Adrenal gland (tissue), 5 donors: ENCODE results near the gene IQGAP1.

Experiments used
- CTCF ChIP-seq, 6 experiments: fragments of 450-650 bp in 4 of 6; fragments of 200-600 bp in 2 of 6; sonication (generic) in 1 of 6; IDR thresholded peaks; 1 replicate in 5 of 6; 2 replicates in 1 of 6; pipeline versions ENCODE4 v1.5.1 to v1.8.0; 2016 to 2021; ENCODE audit warnings: antibody characterized with exemption in 6 of 6, mild to moderate bottlenecking in 2 of 6, moderate library complexity in 1 of 6
- POLR2A ChIP-seq, 2 donors: fragments of 450-650 bp; IDR thresholded peaks; one replicate each; pipeline ENCODE4 v1.6.1; 2017; ENCODE audit warnings: antibody characterized with exemption in 2 of 2, mild to moderate bottlenecking in 2 of 2, moderate library complexity in 1 of 2
- donor health status: DM: no; HTN: no; CAD: no.

- TF ChIP-seq CTCF (IDR thresholded peaks at IDR 0.05) (no peak), POLR2A (IDR thresholded peaks at IDR 0.05) (no peak)
These were observed 6.0 kb downstream of the IQGAP1 start for GRCh38 chr15:90394074-90394473.
